ENCODE measurements around the gene DGAT2L6. TPM values are rescaled to one million over a fixed set of nuclear protein-coding genes. Genes with fewer than 3 reads are reported as not detected.

Gene DGAT2L6
- total RNA-seq, 1 experiment from 2014 or later = not detected

DNA sequence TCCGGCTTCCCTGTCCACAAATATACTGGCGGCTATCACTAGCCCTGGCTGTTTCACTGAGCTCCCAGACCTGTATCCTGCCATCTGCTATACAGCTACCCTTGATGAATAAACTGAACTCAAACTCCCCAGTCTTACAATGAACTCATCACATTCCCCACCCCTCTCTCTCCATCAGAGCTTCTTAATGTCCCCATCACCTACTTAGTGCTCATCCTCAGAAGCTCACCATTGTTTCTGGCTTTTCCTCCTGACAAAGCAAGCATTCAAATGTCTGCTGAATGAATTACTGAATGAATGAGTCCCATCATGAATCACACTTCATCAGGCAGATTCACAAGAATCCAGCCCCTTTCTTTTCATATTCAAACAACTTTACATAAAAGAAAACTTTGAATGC lies 5.7 kb upstream of the DGAT2L6 start (continued):
- no peak for TF ChIP-seq ZNF263 (CRISPR knock-in tag; IDR thresholded peaks at IDR 0.05; ENCODE audit: low read depth)
- TF ChIP-seq GRHL2 (CRISPR knock-in tag; IDR thresholded peaks at IDR 0.05; ENCODE audit: insufficient replicate concordance, severe bottlenecking) = no peak

DNA sequence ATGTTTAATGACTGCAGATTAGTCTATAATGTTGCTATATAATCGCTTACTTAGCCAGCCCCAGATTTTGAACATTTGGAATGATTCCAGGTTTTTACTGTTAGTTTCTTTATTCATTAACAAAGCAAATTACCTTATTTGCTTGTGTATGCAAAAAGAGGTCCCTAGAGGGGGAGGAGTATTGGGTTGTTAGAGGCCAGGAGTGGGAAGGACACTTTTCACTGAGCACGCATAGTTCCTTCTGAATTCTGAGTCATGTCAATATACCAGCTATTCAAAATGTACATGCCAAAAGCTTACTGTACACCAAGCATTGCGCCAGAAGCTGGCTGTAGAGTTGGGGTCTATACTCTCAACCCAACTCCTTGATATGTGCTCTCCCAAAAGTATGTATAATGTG lies 5.1 kb upstream of the DGAT2L6 start:
- Mint-ChIP-seq H3K27me3 (ENCODE audit: low read depth) (no peaks in the 10 kb centered on the region), H3K4me1 (peaks cover 56% of the 10 kb centered on the region), H3K4me3 (no peak overlapping the region), H3K27ac (no peak overlapping the region), H3K36me3 (no peaks in the 10 kb centered on the region), H3K9me3 (no peaks in the 10 kb centered on the region)
- TF ChIP-seq ZNF121 (CRISPR knock-in tag; IDR thresholded peaks at IDR 0.05) (no peak), ZNF232 (CRISPR knock-in tag; IDR thresholded peaks at IDR 0.05) (no peak), GRHL2 (CRISPR knock-in tag; IDR thresholded peaks at IDR 0.05; ENCODE audit: insufficient replicate concordance, severe bottlenecking) (no peak), ZNF317 (CRISPR knock-in tag; IDR thresholded peaks at IDR 0.05; ENCODE audit: borderline replicate concordance, low read depth) (no peak), FOXP1 (CRISPR knock-in tag; IDR thresholded peaks at IDR 0.05; ENCODE audit: borderline replicate concordance) (no peak), ZBTB21 (CRISPR knock-in tag; IDR thresholded peaks at IDR 0.05; ENCODE audit: borderline replicate concordance) (no peak), ZNF263 (CRISPR knock-in tag; IDR thresholded peaks at IDR 0.05; ENCODE audit: low read depth) (no peak), KAT7 (CRISPR knock-in tag; IDR thresholded peaks at IDR 0.05; ENCODE audit: borderline replicate concordance) (no peak), NFE2L1 (CRISPR knock-in tag; IDR thresholded peaks at IDR 0.05) (no peak), ZNF138 (CRISPR knock-in tag; conservative IDR thresholded peaks at IDR 0.05) (no peak), SP1 (CRISPR knock-in tag; conservative IDR thresholded peaks at IDR 0.05) (no peak)
- TF ChIP-seq, protein P1, sequence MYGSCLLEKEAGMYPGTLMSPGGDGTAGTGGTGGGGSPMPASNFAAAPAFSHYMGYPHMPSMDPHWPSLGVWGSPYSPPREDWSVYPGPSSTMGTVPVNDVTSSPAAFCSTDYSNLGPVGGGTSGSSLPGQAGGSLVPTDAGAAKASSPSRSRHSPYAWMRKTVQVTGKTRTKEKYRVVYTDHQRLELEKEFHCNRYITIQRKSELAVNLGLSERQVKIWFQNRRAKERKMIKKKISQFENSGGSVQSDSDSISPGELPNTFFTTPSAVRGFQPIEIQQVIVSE (CRISPR knock-in tag; IDR thresholded peaks at IDR 0.05; ENCODE audit: borderline replicate concordance) = no peak
- TF ChIP-seq, protein P2, sequence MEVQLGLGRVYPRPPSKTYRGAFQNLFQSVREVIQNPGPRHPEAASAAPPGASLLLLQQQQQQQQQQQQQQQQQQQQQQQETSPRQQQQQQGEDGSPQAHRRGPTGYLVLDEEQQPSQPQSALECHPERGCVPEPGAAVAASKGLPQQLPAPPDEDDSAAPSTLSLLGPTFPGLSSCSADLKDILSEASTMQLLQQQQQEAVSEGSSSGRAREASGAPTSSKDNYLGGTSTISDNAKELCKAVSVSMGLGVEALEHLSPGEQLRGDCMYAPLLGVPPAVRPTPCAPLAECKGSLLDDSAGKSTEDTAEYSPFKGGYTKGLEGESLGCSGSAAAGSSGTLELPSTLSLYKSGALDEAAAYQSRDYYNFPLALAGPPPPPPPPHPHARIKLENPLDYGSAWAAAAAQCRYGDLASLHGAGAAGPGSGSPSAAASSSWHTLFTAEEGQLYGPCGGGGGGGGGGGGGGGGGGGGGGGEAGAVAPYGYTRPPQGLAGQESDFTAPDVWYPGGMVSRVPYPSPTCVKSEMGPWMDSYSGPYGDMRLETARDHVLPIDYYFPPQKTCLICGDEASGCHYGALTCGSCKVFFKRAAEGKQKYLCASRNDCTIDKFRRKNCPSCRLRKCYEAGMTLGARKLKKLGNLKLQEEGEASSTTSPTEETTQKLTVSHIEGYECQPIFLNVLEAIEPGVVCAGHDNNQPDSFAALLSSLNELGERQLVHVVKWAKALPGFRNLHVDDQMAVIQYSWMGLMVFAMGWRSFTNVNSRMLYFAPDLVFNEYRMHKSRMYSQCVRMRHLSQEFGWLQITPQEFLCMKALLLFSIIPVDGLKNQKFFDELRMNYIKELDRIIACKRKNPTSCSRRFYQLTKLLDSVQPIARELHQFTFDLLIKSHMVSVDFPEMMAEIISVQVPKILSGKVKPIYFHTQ (CRISPR knock-in tag; IDR thresholded peaks at IDR 0.05) = no peak
- TF ChIP-seq, protein P3, sequence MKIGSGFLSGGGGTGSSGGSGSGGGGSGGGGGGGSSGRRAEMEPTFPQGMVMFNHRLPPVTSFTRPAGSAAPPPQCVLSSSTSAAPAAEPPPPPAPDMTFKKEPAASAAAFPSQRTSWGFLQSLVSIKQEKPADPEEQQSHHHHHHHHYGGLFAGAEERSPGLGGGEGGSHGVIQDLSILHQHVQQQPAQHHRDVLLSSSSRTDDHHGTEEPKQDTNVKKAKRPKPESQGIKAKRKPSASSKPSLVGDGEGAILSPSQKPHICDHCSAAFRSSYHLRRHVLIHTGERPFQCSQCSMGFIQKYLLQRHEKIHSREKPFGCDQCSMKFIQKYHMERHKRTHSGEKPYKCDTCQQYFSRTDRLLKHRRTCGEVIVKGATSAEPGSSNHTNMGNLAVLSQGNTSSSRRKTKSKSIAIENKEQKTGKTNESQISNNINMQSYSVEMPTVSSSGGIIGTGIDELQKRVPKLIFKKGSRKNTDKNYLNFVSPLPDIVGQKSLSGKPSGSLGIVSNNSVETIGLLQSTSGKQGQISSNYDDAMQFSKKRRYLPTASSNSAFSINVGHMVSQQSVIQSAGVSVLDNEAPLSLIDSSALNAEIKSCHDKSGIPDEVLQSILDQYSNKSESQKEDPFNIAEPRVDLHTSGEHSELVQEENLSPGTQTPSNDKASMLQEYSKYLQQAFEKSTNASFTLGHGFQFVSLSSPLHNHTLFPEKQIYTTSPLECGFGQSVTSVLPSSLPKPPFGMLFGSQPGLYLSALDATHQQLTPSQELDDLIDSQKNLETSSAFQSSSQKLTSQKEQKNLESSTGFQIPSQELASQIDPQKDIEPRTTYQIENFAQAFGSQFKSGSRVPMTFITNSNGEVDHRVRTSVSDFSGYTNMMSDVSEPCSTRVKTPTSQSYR (CRISPR knock-in tag; IDR thresholded peaks at IDR 0.05) = no peak
- DNase-seq (ENCODE audit: low spot score) (no peak), ATAC-seq (no peak)
- POLR2A ChIA-PET = no interaction called here
- CTCF ChIA-PET = no interaction called here

DNA sequence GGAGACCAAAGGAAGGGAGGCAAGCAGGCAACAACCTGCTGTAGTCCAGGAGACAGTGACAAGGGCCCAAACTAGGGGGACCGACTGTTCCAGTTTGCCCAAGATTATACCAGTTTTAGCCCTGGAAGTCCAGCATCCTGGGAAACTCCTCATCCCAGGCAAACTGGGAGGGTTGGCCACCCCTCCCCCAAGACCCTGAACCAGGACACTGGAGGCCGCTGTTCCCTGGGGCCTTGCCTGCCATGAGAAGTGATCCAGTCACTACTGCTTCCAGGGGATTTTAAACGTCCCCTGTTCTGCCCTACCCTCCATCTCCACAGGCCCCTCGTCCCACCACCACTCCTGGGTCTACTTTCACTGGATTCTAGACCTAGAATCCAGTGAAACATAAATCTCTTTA lies 4.3 kb upstream of the DGAT2L6 start:
- POLR2A ChIA-PET = no interaction called here
- H3K27ac Mint-ChIP-seq = no peak overlapping the region
- H3K27me3 Mint-ChIP-seq (ENCODE audit: low read depth) = no peaks in the 10 kb centered on the region
- no peak overlapping the region for H3K4me3 Mint-ChIP-seq
- DNase-seq (ENCODE audit: low spot score) (no peak), ATAC-seq (peak; percentile 21; the same call in 1 of the 2 replicates)
- H3K4me1 Mint-ChIP-seq = peaks cover 50% of the 10 kb centered on the region
- no peaks in the 10 kb centered on the region for H3K9me3 Mint-ChIP-seq
- H3K36me3 Mint-ChIP-seq = no peaks in the 10 kb centered on the region
- CTCF ChIA-PET = interaction anchor here (1.6 kb wide), 1 partner anchor 39 kb away, joined by 4 read pairs; the partner anchor contains the start of gene IGBP1
- TF ChIP-seq, protein P4, sequence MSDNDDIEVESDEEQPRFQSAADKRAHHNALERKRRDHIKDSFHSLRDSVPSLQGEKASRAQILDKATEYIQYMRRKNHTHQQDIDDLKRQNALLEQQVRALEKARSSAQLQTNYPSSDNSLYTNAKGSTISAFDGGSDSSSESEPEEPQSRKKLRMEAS (CRISPR knock-in tag; IDR thresholded peaks at IDR 0.05) = no peak
- TF ChIP-seq TEAD4 (CRISPR knock-in tag; IDR thresholded peaks at IDR 0.05) (no peak), FOXJ3 (CRISPR knock-in tag; IDR thresholded peaks at IDR 0.05; ENCODE audit: borderline replicate concordance) (no peak), ZNF671 (CRISPR knock-in tag; IDR thresholded peaks at IDR 0.05) (no peak), ETV6 (CRISPR knock-in tag; IDR thresholded peaks at IDR 0.05) (no peak), ELF4 (CRISPR knock-in tag; IDR thresholded peaks at IDR 0.05; ENCODE audit: low read depth) (no peak)
- TF ChIP-seq, protein P5, sequence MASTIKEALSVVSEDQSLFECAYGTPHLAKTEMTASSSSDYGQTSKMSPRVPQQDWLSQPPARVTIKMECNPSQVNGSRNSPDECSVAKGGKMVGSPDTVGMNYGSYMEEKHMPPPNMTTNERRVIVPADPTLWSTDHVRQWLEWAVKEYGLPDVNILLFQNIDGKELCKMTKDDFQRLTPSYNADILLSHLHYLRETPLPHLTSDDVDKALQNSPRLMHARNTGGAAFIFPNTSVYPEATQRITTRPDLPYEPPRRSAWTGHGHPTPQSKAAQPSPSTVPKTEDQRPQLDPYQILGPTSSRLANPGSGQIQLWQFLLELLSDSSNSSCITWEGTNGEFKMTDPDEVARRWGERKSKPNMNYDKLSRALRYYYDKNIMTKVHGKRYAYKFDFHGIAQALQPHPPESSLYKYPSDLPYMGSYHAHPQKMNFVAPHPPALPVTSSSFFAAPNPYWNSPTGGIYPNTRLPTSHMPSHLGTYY (CRISPR knock-in tag; IDR thresholded peaks at IDR 0.05) = no peak
- TF ChIP-seq, protein P6, sequence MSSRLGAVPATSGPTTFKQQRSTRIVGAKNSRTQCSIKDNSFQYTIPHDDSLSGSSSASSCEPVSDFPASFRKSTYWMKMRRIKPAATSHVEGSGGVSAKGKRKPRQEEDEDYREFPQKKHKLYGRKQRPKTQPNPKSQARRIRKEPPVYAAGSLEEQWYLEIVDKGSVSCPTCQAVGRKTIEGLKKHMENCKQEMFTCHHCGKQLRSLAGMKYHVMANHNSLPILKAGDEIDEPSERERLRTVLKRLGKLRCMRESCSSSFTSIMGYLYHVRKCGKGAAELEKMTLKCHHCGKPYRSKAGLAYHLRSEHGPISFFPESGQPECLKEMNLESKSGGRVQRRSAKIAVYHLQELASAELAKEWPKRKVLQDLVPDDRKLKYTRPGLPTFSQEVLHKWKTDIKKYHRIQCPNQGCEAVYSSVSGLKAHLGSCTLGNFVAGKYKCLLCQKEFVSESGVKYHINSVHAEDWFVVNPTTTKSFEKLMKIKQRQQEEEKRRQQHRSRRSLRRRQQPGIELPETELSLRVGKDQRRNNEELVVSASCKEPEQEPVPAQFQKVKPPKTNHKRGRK (CRISPR knock-in tag; IDR thresholded peaks at IDR 0.05; ENCODE audit: borderline replicate concordance) = no peak
- TF ChIP-seq, protein P7, sequence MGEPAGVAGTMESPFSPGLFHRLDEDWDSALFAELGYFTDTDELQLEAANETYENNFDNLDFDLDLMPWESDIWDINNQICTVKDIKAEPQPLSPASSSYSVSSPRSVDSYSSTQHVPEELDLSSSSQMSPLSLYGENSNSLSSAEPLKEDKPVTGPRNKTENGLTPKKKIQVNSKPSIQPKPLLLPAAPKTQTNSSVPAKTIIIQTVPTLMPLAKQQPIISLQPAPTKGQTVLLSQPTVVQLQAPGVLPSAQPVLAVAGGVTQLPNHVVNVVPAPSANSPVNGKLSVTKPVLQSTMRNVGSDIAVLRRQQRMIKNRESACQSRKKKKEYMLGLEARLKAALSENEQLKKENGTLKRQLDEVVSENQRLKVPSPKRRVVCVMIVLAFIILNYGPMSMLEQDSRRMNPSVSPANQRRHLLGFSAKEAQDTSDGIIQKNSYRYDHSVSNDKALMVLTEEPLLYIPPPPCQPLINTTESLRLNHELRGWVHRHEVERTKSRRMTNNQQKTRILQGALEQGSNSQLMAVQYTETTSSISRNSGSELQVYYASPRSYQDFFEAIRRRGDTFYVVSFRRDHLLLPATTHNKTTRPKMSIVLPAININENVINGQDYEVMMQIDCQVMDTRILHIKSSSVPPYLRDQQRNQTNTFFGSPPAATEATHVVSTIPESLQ (CRISPR knock-in tag; IDR thresholded peaks at IDR 0.05) = no peak

All from WTC11 (cell line).